H1 (cell line): ENCODE data around the gene FNDC10. TPM values are rescaled to one million over a fixed set of nuclear protein-coding genes. Genes with fewer than 3 reads are reported as not detected.

Experiments
- CTCF ChIA-PET: fragments of 300-600 bp; sonication (Branson Sonifier 250); formaldehyde crosslinking; loops from one replicate; lab custom pipeline; 2021; ENCODE audit not compliant: partially characterized antibody; lab: Charles Lee
- POLR2A ChIA-PET: fragments of 300-600 bp; sonication (Branson Sonifier 250); formaldehyde crosslinking; loops from one replicate; lab custom pipeline; 2021; ENCODE audit warnings: inconsistent platforms; ENCODE audit not compliant: partially characterized antibody; lab: Charles Lee
- DNase-seq, 2 experiments: peaks; one replicate each; pipeline versions ENCODE4 v3.0.0 to v3.0.0-alpha.2; 2010 to 2022; ENCODE audit warnings: low spot score in 2 of 2, low read depth in 1 of 2, mixed read lengths in 1 of 2
- FAIRE-seq: peaks from 2 replicates; lab custom pipeline; 2011; peaks lifted over from hg19 to GRCh38; lab: Jason Lieb, UNC
- H2AFZ ChIP-seq: 2 replicates; pipeline ENCODE4 v1.8.1; 2012; ENCODE audit warnings: low read length, inconsistent platforms
- H2AK5ac ChIP-seq: 2 replicates; pipeline ENCODE4 v1.6.1; 2013; ENCODE audit warnings: low read depth, low read length
- H2BK120ac ChIP-seq: replicated peaks from 2 replicates; pipeline ENCODE3; 2013; ENCODE audit warnings: low read depth, low read length, inconsistent platforms
- H2BK12ac ChIP-seq: 2 replicates; pipeline ENCODE4 v1.6.1; 2013; ENCODE audit warnings: low read depth, low read length
- H2BK15ac ChIP-seq: 2 replicates; pipeline ENCODE4 v1.6.1; 2013; ENCODE audit warnings: low read length
- H2BK20ac ChIP-seq: 2 replicates; pipeline ENCODE4 v1.6.1; 2013; ENCODE audit warnings: low read length
- H2BK5ac ChIP-seq: 2 replicates; pipeline ENCODE4 v1.6.1; 2013; ENCODE audit warnings: low read depth, low read length
- H3K14ac ChIP-seq: 2 replicates; pipeline ENCODE4 v1.6.1; 2013; ENCODE audit warnings: inconsistent platforms; ENCODE audit not compliant: insufficient read length
- H3K18ac ChIP-seq: 2 replicates; pipeline ENCODE4 v1.6.1; 2013; ENCODE audit warnings: low read length; ENCODE audit errors: extremely low read depth
- H3K23ac ChIP-seq: 2 replicates; pipeline ENCODE4 v1.6.1; 2013; ENCODE audit warnings: inconsistent platforms; ENCODE audit not compliant: insufficient read length
- H3K23me2 ChIP-seq: 2 replicates; pipeline ENCODE4 v1.6.1; 2013; ENCODE audit warnings: low read depth, low read length
- H3K27ac ChIP-seq: 2 replicates; pipeline ENCODE4 v1.6.1; 2011; ENCODE audit warnings: low read depth, low read length, inconsistent platforms
- H3K27me3 ChIP-seq, 4 experiments: replicated peaks in 1 of 4; 1 replicate in 1 of 4; 2 replicates in 3 of 4; pipeline versions ENCODE4 v1.6.1 to v1.8.1; 2011 to 2013; ENCODE audit warnings: low read length in 3 of 4, mild to moderate bottlenecking in 3 of 4, inconsistent platforms in 2 of 4, mixed read lengths in 2 of 4, moderate library complexity in 1 of 4; ENCODE audit not compliant: control insufficient read depth in 3 of 4, insufficient read depth in 3 of 4; ENCODE audit errors: extremely low read depth in 1 of 4
- H3K36me3 ChIP-seq, 4 experiments: 2 replicates each; pipeline versions ENCODE4 v1.6.1 to v1.8.1; 2011 to 2013; ENCODE audit warnings: mild to moderate bottlenecking in 4 of 4, low read length in 3 of 4, moderate library complexity in 2 of 4, control low read depth in 1 of 4, inconsistent platforms in 1 of 4; ENCODE audit not compliant: insufficient read depth in 4 of 4, control insufficient read depth in 2 of 4
- H3K4ac ChIP-seq: replicated peaks from 2 replicates; pipeline ENCODE3; 2013; ENCODE audit warnings: low read length, low read depth, mixed read lengths, inconsistent platforms; ENCODE audit not compliant: insufficient read length
- H3K4me1 ChIP-seq, 4 experiments: replicated peaks in 1 of 4; 1 replicate in 1 of 4; 2 replicates in 3 of 4; pipeline versions ENCODE4 v1.6.1 to v1.8.1; 2011 to 2013; ENCODE audit warnings: low read length in 3 of 4, inconsistent platforms in 2 of 4, mixed read lengths in 1 of 4; ENCODE audit not compliant: insufficient read depth in 4 of 4, control insufficient read depth in 3 of 4
- H3K4me2 ChIP-seq, 2 experiments: 2 replicates each; pipeline versions ENCODE4 v1.6.1 to v1.8.1; 2011 to 2013; ENCODE audit warnings: low read depth in 2 of 2, low read length in 2 of 2, control low read depth in 1 of 2, inconsistent platforms in 1 of 2, mild to moderate bottlenecking in 1 of 2; ENCODE audit not compliant: insufficient read depth in 1 of 2
- H3K4me3 ChIP-seq, 4 experiments: fragments of 200-600, 300-600 bp in 1 of 4; sonication (generic), shearing (Covaris generic), sonication (Bioruptor Twin) in 1 of 4; 2 replicates each; pipeline versions ENCODE4 v1.5.1 to v1.8.1; 2011 to 2016; ENCODE audit warnings: low read length in 4 of 4, low read depth in 3 of 4, control low read depth in 2 of 4, inconsistent platforms in 2 of 4, mild to moderate bottlenecking in 2 of 4, mixed read lengths in 1 of 4, moderate library complexity in 1 of 4; ENCODE audit not compliant: insufficient read depth in 2 of 4; ENCODE audit errors: extremely low read depth in 1 of 4
- H3K56ac ChIP-seq: replicated peaks from 2 replicates; pipeline ENCODE3; 2013; ENCODE audit warnings: low read depth, mild to moderate bottlenecking, mixed read lengths, low read length, inconsistent platforms; ENCODE audit not compliant: insufficient read length
- H3K79me1 ChIP-seq: 2 replicates; pipeline ENCODE4 v1.6.1; 2013; ENCODE audit warnings: low read depth, low read length, control low read depth
- H3K79me2 ChIP-seq, 2 experiments: 2 replicates each; pipeline versions ENCODE4 v1.6.1 to v1.8.1; 2012 to 2013; ENCODE audit warnings: low read length in 2 of 2, mild to moderate bottlenecking in 2 of 2, inconsistent platforms in 1 of 2; ENCODE audit not compliant: insufficient read depth in 2 of 2, control insufficient read depth in 1 of 2
- H3K9ac ChIP-seq, 4 experiments: replicated peaks in 1 of 4; 1 replicate in 1 of 4; 2 replicates in 3 of 4; pipeline versions ENCODE4 v1.6.1 to v1.8.1; 2011 to 2013; ENCODE audit warnings: low read depth in 3 of 4, low read length in 3 of 4, control low read depth in 2 of 4, mild to moderate bottlenecking in 2 of 4, moderate library complexity in 2 of 4, inconsistent platforms in 1 of 4; ENCODE audit errors: extremely low read depth in 1 of 4
- H3K9me3 ChIP-seq, 2 experiments: 2 replicates each; pipeline versions ENCODE4 v1.6.1 to v1.8.1; 2012 to 2013; ENCODE audit warnings: mild to moderate bottlenecking in 2 of 2, moderate library complexity in 2 of 2, control low read depth in 1 of 2, inconsistent platforms in 1 of 2, low read depth in 1 of 2, low read length in 1 of 2, mixed read lengths in 1 of 2; ENCODE audit not compliant: insufficient read depth in 2 of 2
- H4K20me1 ChIP-seq, 2 experiments: replicated peaks in 1 of 2; 2 replicates each; pipeline versions ENCODE3 to v1.8.1; 2011 to 2013; ENCODE audit warnings: inconsistent platforms in 2 of 2, low read length in 2 of 2, mild to moderate bottlenecking in 1 of 2; ENCODE audit not compliant: insufficient read depth in 2 of 2, control insufficient read depth in 1 of 2
- H4K5ac ChIP-seq: 2 replicates; pipeline ENCODE4 v1.6.1; 2013; ENCODE audit warnings: low read length, low read depth, mixed read lengths, inconsistent platforms; ENCODE audit not compliant: insufficient read length
- H4K8ac ChIP-seq: 2 replicates; pipeline ENCODE4 v1.8.0; 2013; ENCODE audit warnings: mild to moderate bottlenecking, moderate library complexity, low read length, inconsistent platforms; ENCODE audit not compliant: insufficient read depth; ENCODE audit errors: extremely low read depth
- H4K91ac ChIP-seq: replicated peaks from 2 replicates; pipeline ENCODE3; 2013; ENCODE audit warnings: low read length, mixed read lengths, inconsistent platforms; ENCODE audit not compliant: insufficient read length
- CBX8 ChIP-seq: fragments of 300-800, 300-1000 bp; sonication (generic); IDR thresholded peaks from 2 replicates; pipeline ENCODE4 v1.7.1; 2016; ENCODE audit warnings: low read depth, low read length, borderline replicate concordance
- CTBP2 ChIP-seq: IDR thresholded peaks from 2 replicates; pipeline ENCODE4 v1.7.0; 2011; ENCODE audit warnings: borderline replicate concordance, mild to moderate bottlenecking, moderate library complexity, mixed read lengths, low read length; ENCODE audit not compliant: insufficient read depth, insufficient read length
- EZH2 ChIP-seq: fragments of 200-600 bp; sonication (generic); IDR thresholded peaks from 2 replicates; pipeline ENCODE4 v1.7.1; 2012; ENCODE audit warnings: low read depth, mild to moderate bottlenecking, moderate library complexity, low read length, inconsistent platforms; ENCODE audit not compliant: severe bottlenecking
- FOSL1 ChIP-seq: IDR thresholded peaks from 2 replicates; pipeline ENCODE4 v1.6.1; 2011; ENCODE audit warnings: mild to moderate bottlenecking, low read depth, low read length, moderate library complexity; ENCODE audit not compliant: insufficient read depth
- HDAC6 ChIP-seq: IDR thresholded peaks from one replicate; pipeline ENCODE4 v1.7.1; 2012; ENCODE audit warnings: low read depth, mild to moderate bottlenecking, inconsistent platforms, low read length, moderate library complexity
- POLR2AphosphoS5 ChIP-seq: IDR thresholded peaks from 2 replicates; pipeline ENCODE4 v1.6.1; 2011; ENCODE audit warnings: low read depth, low read length
- RBBP5 ChIP-seq: IDR thresholded peaks from 2 replicates; pipeline ENCODE4 v1.7.1; 2012; ENCODE audit warnings: low read depth, mild to moderate bottlenecking, inconsistent platforms, low read length, moderate library complexity, borderline replicate concordance
- SP4 ChIP-seq: IDR thresholded peaks from 2 replicates; pipeline ENCODE4 v1.6.1; 2012; ENCODE audit warnings: low read length, inconsistent platforms
- TAF1 ChIP-seq: IDR thresholded peaks from 2 replicates; pipeline ENCODE4 v1.6.1; 2011; ENCODE audit warnings: mild to moderate bottlenecking, low read depth, low read length
- TCF12 ChIP-seq: IDR thresholded peaks from 2 replicates; pipeline ENCODE4 v1.6.1; 2011; ENCODE audit warnings: low read depth, mild to moderate bottlenecking, low read length
- WGBS, 2 experiments: shearing (Covaris generic) in 1 of 2; methylation state at CpG; one replicate each; pipeline versions ENCODE4 v1.1.6 to v1.1.7; 2013 to 2015; ENCODE audit warnings: low lambda C conversion rate in 2 of 2, mixed read lengths in 2 of 2, inconsistent platforms in 1 of 2, low coverage in 1 of 2, missing lambda C conversion rate in 1 of 2; ENCODE audit not compliant: insufficient replicate concordance in 2 of 2, insufficient coverage in 1 of 2, insufficient read length in 1 of 2; ENCODE audit errors: extremely low coverage in 1 of 2, missing lambda C conversion rate in 1 of 2; 5-methylcytosine and 5-hydroxymethylcytosine counted together
- polyA plus RNA-seq, 7 experiments: library from polyadenylated mRNA; depleted of rRNA in 3 of 7; stranded (reverse) in 5 of 7; unstranded in 2 of 7; fragments of >200 nt in 5 of 7; fragments of 200-250 nt in 2 of 7; gene quantifications; 1 replicate in 5 of 7; 2 replicates in 1 of 7; 4 replicates in 1 of 7; pipeline versions ENCODE4 v1.2.1 to v1.2.3, GENCODE V29; 2011 to 2013; ENCODE audit warnings: missing spikeins in 2 of 7, mixed read lengths in 2 of 7
- total RNA-seq: library from RNA; stranded (reverse); fragmentation: NEBNext Ultra II Directional; extraction: Animal tissue kit (Norgen Biotek cat#: 25700); gene quantifications from 2 replicates; pipeline ENCODE4 v1.2.1, GENCODE V29; 2021
- TF ChIP-seq, protein P1 (sequence below): IDR thresholded peaks from 2 replicates; pipeline ENCODE4 v1.6.1; 2011; ENCODE audit warnings: low read length, improper control_type of control experiment
- TF ChIP-seq, protein P2 (sequence below): IDR thresholded peaks from 2 replicates; pipeline ENCODE4 v1.6.1; 2012; ENCODE audit warnings: inconsistent platforms

The FNDC10 gene
- total and polyA plus RNA-seq, 2 of the 8 experiments (the other 6 are each of a cell fraction or from before 2014, with no cell fraction given) = 19.0 to 21.8 TPM

DNA sequence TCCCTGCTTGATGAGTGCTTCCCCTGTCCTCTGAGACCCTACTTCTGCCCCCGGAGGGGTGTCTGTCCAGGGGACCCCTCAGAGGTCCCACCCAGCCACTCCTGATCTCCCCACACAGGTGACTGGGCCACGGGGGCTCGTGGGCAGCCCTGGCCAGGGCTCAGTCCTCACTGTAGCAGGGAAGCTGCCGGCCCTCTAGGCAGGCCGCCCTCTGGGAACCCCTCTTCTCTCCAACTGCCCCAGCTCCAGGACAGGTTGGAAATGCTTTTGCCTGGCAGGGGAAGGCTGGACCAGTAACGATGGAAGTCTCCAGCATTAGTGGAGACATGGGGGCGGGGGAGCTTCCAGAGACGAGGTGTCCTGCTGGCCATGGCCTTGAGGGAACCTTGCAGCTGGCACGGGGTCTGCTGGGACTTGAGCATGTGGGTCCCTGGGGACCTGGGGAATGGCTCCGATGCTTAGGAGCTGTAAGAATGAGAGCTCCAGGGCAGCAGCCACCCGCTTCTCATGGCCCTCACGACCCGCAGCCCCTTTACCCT, 3.1 kb upstream of the FNDC10 start:
- no peak overlapping the region for H2BK20ac ChIP-seq
- no peak overlapping the region for H3K23ac ChIP-seq
- 86% methylated on average over 13 of the region's 13 CpGs; no CpG with 5 or more reads in 1 of the 2 experiments for WGBS, 2 experiments
- H3K14ac ChIP-seq = no peak overlapping the region
- H2AFZ ChIP-seq = no peak overlapping the region
- FAIRE-seq = no peak
- DNase-seq = no peak
- no peak overlapping the region; the same call in 1 of the 2 replicates for H4K8ac ChIP-seq
- no peak overlapping the region for H4K5ac ChIP-seq
- no peak overlapping the region for H2BK15ac ChIP-seq
- H3K36me3 ChIP-seq = no peaks in the 10 kb centered on the region
- ChIA-PET POLR2A (interaction anchor here (1.4 to 2.5 kb wide), 4 partner anchors 9 to 27 kb away, joined by 3 to 14 read pairs (median 4); partner anchors contain the start of gene MIB2), CTCF (interaction anchor here (0.6 to 2.0 kb wide), 3 partner anchors 11 to 337 kb away, joined by 4 to 8 read pairs (median 7); no protein-coding TSS in a partner anchor)
- no peak overlapping the region for H3K4me2 ChIP-seq
- H2BK12ac ChIP-seq = no peak overlapping the region
- H3K4me1 ChIP-seq = peaks cover 0 to 13% (median 7%) of the 10 kb centered on the region in 4 experiments; a peak in 5 of 7 replicates
- H2AK5ac ChIP-seq = no peak overlapping the region
- peaks cover 13 to 36% (median 30%) of the 10 kb centered on the region in 4 experiments for H3K27me3 ChIP-seq
- H3K4me3 ChIP-seq = no peak overlapping the region
- no peaks in the 10 kb centered on the region for H3K9me3 ChIP-seq
- H2BK5ac ChIP-seq = no peak overlapping the region
- no peaks in the 10 kb centered on the region for H3K79me2 ChIP-seq
- H4K20me1 ChIP-seq = peaks cover 0 to 7% of the 10 kb centered on the region in 2 experiments
- H3K18ac ChIP-seq = no peak overlapping the region
- H3K4ac ChIP-seq = no peak overlapping the region
- H4K91ac ChIP-seq = no peak overlapping the region
- H3K79me1 ChIP-seq = no peaks in the 10 kb centered on the region
- H3K27ac ChIP-seq = no peak overlapping the region
- H3K23me2 ChIP-seq = peaks cover 16% of the 10 kb centered on the region; the same call in 1 of the 2 replicates
- no peak overlapping the region for H3K9ac ChIP-seq
- H3K56ac ChIP-seq = no peak overlapping the region
- H2BK120ac ChIP-seq = no peak overlapping the region
- TF ChIP-seq SP4 (no peak), HDAC6 (no peak), TCF12 (no peak), CBX8 (no peak), RBBP5 (no peak), FOSL1 (no peak), POLR2AphosphoS5 (no peak), EZH2 (no peak), CTBP2 (no peak), TAF1 (no peak)
- TF ChIP-seq, protein P1, sequence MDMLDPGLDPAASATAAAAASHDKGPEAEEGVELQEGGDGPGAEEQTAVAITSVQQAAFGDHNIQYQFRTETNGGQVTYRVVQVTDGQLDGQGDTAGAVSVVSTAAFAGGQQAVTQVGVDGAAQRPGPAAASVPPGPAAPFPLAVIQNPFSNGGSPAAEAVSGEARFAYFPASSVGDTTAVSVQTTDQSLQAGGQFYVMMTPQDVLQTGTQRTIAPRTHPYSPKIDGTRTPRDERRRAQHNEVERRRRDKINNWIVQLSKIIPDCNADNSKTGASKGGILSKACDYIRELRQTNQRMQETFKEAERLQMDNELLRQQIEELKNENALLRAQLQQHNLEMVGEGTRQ = no peak
- TF ChIP-seq, protein P2, sequence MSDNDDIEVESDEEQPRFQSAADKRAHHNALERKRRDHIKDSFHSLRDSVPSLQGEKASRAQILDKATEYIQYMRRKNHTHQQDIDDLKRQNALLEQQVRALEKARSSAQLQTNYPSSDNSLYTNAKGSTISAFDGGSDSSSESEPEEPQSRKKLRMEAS = no peak
